Measurements from ENCODE around the gene SH3BP5. TPM values are rescaled to one million over a fixed set of nuclear protein-coding genes. Genes with fewer than 3 reads are reported as not detected.

Gene SH3BP5
- total RNA-seq, 1 donor from 2014 or later: 5.9 TPM

DNA sequence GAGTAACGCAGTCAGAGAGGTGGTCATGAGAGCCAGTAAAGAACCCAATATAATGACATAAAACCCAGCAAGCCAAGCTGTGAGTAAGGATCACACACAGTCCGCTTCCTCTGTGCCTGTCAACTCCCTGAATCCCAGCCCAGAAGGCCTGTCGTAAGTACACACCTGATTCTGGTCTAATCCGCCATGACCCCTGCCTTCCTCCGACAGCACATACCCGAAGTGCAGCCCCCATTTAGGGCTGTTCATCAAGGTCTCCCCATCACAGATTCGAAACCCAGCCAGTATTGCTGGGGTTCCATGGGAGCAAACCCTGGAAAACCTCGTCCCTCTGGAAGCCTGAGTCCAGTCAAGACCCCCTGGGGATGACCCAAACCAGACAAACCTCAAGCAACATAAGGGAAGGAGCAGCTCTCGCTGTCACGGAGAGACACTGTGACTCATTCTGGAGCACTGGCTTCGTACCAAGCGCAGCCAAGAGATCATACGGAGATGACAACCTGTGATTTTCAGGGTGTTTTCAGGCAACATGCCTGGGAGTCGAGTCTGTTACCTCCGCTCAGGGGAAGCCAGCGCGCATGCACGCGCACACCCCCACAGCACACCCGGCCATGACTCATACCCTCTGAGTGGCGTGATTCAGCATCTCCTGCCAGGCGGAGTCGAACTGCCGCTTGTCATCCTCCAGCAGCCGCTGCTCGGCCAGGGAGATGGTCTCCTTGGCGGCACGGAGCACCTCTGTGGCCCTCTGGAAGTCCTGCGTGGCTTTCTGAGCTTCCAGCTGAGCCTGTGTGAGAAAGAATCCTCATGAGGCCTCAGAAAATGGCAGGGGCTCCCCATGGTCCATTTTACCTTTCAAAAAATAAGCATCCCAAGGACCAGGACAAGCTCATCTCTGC lies 63.0 kb downstream of the SH3BP5 start:
- peak overlapping the region; percentile 47 for H3K4me3 Mint-ChIP-seq (ENCODE audit: unreplicated experiment)
- H3K27ac Mint-ChIP-seq (ENCODE audit: unreplicated experiment): peak overlapping the region; percentile 87
- H3K36me3 Mint-ChIP-seq (ENCODE audit: unreplicated experiment): no peaks in the 10 kb centered on the region
- no peaks in the 10 kb centered on the region for H3K9me3 Mint-ChIP-seq (ENCODE audit: unreplicated experiment)
- TF ChIP-seq, protein P1, sequence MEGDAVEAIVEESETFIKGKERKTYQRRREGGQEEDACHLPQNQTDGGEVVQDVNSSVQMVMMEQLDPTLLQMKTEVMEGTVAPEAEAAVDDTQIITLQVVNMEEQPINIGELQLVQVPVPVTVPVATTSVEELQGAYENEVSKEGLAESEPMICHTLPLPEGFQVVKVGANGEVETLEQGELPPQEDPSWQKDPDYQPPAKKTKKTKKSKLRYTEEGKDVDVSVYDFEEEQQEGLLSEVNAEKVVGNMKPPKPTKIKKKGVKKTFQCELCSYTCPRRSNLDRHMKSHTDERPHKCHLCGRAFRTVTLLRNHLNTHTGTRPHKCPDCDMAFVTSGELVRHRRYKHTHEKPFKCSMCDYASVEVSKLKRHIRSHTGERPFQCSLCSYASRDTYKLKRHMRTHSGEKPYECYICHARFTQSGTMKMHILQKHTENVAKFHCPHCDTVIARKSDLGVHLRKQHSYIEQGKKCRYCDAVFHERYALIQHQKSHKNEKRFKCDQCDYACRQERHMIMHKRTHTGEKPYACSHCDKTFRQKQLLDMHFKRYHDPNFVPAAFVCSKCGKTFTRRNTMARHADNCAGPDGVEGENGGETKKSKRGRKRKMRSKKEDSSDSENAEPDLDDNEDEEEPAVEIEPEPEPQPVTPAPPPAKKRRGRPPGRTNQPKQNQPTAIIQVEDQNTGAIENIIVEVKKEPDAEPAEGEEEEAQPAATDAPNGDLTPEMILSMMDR (IDR thresholded peaks at IDR 0.05): no peak
- DNase-seq (ENCODE audit: extremely low spot score, unreplicated experiment): peak; percentile 93
- peaks cover 15% of the 10 kb centered on the region for H3K4me1 Mint-ChIP-seq (ENCODE audit: unreplicated experiment)
- H3K27me3 Mint-ChIP-seq (ENCODE audit: unreplicated experiment): no peaks in the 10 kb centered on the region

DNA sequence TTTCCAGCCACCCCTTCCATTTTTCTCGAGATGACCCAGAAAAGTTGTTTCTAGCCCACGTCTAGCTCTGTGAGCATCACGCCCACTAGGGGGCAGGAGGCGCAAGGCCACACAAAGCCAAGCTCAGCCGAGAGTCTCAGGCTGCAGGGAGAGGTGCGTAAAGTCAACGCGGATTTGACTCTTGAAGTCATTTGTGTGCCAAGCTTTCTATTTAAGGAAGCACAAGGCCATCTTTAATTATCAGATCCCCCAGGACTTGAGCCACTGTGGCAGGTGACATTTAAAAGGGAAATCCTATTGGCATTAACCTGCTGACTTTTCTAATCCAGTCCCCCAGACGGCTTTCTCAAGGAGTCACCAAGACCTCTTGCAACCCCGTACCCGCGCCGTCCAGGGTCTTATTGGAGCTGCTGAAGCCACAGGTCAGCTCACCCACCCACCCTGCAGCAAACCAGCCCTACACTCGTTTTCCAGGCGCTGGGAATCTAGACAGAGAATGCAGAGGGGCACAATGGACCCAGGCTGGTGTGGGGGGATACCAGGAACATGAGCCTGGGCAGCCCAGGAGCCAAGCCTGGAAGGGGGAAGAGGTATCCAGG lies 64.3 kb downstream of the SH3BP5 start:
- peak overlapping the region; percentile 87 for H3K27ac Mint-ChIP-seq (ENCODE audit: unreplicated experiment)
- no peak overlapping the region for H3K4me3 Mint-ChIP-seq (ENCODE audit: unreplicated experiment)
- no peaks in the 10 kb centered on the region for H3K9me3 Mint-ChIP-seq (ENCODE audit: unreplicated experiment)
- DNase-seq (ENCODE audit: extremely low spot score, unreplicated experiment): peak; percentile 91
- H3K4me1 Mint-ChIP-seq (ENCODE audit: unreplicated experiment): peaks cover 15% of the 10 kb centered on the region
- H3K36me3 Mint-ChIP-seq (ENCODE audit: unreplicated experiment): no peaks in the 10 kb centered on the region
- TF ChIP-seq, protein P1 (IDR thresholded peaks at IDR 0.05): peak; percentile 97
- no peaks in the 10 kb centered on the region for H3K27me3 Mint-ChIP-seq (ENCODE audit: unreplicated experiment)

DNA sequence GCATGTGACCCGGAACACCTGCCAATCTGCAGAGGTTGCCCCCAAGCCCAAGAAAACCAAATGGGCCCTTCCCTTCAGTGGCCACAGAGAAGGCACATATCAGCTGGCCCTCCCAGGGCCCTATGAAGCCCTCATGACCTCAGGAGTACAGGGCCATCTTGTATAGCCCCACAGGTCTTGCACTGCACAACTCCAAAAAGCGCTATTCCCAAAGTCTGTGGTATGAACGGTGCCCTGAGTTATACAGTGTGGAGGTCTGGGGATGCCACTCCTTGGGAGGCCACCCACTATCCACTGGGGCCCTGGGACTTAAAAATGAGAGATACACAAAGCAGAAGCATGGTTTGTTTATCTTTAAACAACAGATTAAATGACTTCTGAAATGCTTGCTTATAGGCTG lies 64.9 kb downstream of the SH3BP5 start:
- Mint-ChIP-seq H3K9me3 (ENCODE audit: unreplicated experiment) (no peaks in the 10 kb centered on the region), H3K4me3 (ENCODE audit: unreplicated experiment) (no peak overlapping the region), H3K27ac (ENCODE audit: unreplicated experiment) (no peak overlapping the region), H3K36me3 (ENCODE audit: unreplicated experiment) (no peaks in the 10 kb centered on the region), H3K27me3 (ENCODE audit: unreplicated experiment) (no peaks in the 10 kb centered on the region), H3K4me1 (ENCODE audit: unreplicated experiment) (peaks cover 15% of the 10 kb centered on the region)
- TF ChIP-seq, protein P1 (IDR thresholded peaks at IDR 0.05): no peak
- no peak for DNase-seq (ENCODE audit: extremely low spot score, unreplicated experiment)

DNA sequence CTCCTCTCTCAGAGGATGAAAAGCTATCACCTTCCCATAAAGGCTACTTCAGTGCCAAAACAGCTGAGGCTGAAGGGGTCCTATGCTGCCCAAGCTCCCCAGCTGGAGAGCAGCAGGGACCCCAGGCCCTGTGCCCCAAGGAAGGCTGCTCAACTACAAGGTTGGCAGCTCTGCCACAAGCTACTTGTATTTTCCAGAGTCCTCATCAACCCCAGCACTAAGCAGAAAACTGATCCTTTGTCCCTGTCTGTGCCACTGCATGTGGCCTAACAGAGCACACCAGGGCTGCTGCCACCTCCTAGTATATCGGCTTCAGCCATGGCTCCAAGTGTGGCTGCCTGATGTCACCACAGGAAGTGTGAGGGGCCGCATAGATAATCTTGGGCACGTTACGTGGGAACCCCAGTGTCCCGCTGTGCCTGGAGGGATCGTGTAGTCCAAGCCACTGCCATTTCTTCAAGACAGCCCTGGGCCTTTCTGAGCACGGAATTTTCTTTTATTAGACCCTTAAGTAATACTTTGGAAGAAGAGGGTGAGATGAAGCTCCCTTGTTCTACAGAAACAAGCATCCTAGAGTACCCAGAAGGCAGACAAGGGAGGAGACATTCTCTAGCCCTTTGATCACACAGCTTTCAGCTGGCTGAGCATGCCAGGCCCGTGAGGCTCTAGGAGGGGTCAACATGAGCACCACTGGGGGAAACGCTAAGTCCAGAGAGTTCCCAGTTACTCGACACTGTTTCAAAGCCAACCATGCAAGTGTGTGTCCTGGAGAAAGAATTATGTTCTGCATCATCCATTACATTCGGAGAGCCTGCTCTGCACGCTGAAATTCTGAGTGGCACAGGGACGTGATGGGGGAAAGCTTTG lies 65.6 kb downstream of the SH3BP5 start:
- DNase-seq (ENCODE audit: extremely low spot score, unreplicated experiment): no peak
- TF ChIP-seq, protein P1 (IDR thresholded peaks at IDR 0.05): no peak
- peaks cover 15% of the 10 kb centered on the region for H3K4me1 Mint-ChIP-seq (ENCODE audit: unreplicated experiment)
- no peak overlapping the region for H3K27ac Mint-ChIP-seq (ENCODE audit: unreplicated experiment)
- no peak overlapping the region for H3K4me3 Mint-ChIP-seq (ENCODE audit: unreplicated experiment)
- H3K9me3 Mint-ChIP-seq (ENCODE audit: unreplicated experiment): no peaks in the 10 kb centered on the region
- H3K36me3 Mint-ChIP-seq (ENCODE audit: unreplicated experiment): no peaks in the 10 kb centered on the region
- no peaks in the 10 kb centered on the region for H3K27me3 Mint-ChIP-seq (ENCODE audit: unreplicated experiment)

Measured in osteocyte (in vitro differentiated cells).